Fibroblast of villous mesenchyme (primary cell): ENCODE results near the gene LST1. TPM values are rescaled to one million over a fixed set of nuclear protein-coding genes. Genes with fewer than 3 reads are reported as not detected.
A peak's percentile ranks its signal among the peaks of the same experiment; 100 is the strongest.

Experiments
- DNase-seq: peaks from one replicate; pipeline ENCODE4 v3.0.0-alpha.2; 2010; ENCODE audit warnings: low read depth
- H3K4me3 ChIP-seq: 2 replicates; pipeline ENCODE4 v1.5.1; 2011; ENCODE audit warnings: low read depth, mild to moderate bottlenecking, low read length
- total RNA-seq: library from RNA; depleted of rRNA; stranded (reverse); fragments of >200 nt; gene quantifications from 2 replicates; pipeline ENCODE4 v1.2.3, GENCODE V29; 2012
- TF ChIP-seq, protein P1 (sequence below): IDR thresholded peaks from 2 replicates; pipeline ENCODE4 v1.5.1; 2012; ENCODE audit warnings: low read depth, mild to moderate bottlenecking, low read length; ENCODE audit not compliant: insufficient read depth

The LST1 gene
- total RNA-seq, 1 donor: not detected

DNA sequence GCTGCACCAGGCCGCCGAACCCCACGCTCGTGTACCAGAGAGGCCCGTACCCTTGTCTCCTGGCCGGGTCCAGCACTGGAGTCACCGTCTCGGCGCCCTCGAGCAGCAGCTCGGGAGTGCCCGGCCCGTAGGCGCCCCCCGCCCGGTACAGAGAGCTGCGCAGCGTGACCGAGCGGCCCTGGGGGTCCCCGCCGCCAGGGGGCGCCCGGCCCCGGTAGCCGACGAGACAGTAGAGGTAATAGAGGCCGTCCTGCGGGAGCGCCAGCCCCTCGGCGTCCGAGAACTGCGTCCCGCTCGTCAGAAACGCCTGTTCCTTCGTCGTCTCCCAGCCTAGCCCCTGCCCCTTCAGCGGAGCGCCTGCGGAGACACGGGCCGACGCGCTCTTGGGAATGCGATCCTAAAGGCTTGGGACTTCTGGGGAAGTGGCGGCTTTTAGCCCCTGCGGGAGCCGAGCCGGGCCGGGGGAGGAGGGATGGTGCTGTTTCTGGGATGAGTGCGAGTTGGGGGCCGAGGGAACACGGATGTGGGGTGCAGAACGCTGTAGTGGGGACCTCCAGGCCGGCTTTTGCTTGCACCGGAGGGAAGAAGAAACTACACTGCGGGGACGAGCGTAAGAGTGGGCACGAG is 5.2 kb upstream of the LST1 start:
- peak; percentile 81 for DNase-seq

DNA sequence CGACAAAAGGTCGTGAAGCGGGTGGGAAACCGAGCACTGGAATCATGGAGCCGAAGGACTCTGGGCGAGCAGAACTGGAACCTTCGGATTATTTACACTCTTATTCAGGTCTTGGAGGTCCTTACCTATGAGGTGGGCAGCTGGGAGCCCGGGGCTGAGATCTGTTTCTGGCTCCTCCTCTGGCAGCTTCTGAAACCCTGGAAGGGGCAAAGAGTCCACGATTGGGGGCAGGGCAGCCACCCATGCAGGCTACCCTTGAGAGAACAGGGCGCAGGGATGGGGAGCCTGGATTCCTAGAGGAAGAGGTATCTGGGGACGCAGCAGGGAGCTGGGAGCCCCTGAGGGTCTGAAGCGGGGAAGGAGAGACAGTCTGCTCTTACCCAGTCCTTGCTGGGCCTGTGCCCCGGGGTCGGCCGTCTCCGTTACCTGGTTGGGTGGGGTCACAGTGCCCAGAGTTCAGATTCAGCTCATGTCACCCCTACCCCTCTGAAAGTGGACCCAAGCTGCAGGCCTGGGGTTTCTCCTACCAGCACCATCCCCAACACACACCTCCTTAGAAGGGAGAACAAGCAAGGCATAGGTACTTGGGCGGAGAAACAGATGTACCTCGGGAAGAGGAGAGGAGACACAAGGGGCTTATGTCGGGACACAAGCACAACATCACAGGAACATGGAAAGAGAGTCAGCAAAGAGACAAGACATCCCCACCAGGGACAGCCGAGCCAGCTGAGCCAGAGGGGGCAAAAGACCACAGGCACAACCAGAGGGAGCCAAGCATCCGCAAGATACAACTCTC is 4.4 kb upstream of the LST1 start:
- no peak for DNase-seq

More for the DNA sequence above, 5.2 kb upstream of the LST1 start:
- TF ChIP-seq, protein P1, sequence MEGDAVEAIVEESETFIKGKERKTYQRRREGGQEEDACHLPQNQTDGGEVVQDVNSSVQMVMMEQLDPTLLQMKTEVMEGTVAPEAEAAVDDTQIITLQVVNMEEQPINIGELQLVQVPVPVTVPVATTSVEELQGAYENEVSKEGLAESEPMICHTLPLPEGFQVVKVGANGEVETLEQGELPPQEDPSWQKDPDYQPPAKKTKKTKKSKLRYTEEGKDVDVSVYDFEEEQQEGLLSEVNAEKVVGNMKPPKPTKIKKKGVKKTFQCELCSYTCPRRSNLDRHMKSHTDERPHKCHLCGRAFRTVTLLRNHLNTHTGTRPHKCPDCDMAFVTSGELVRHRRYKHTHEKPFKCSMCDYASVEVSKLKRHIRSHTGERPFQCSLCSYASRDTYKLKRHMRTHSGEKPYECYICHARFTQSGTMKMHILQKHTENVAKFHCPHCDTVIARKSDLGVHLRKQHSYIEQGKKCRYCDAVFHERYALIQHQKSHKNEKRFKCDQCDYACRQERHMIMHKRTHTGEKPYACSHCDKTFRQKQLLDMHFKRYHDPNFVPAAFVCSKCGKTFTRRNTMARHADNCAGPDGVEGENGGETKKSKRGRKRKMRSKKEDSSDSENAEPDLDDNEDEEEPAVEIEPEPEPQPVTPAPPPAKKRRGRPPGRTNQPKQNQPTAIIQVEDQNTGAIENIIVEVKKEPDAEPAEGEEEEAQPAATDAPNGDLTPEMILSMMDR: peak; percentile 97
- H3K4me3 ChIP-seq: peak overlapping the region; percentile 88

DNA sequence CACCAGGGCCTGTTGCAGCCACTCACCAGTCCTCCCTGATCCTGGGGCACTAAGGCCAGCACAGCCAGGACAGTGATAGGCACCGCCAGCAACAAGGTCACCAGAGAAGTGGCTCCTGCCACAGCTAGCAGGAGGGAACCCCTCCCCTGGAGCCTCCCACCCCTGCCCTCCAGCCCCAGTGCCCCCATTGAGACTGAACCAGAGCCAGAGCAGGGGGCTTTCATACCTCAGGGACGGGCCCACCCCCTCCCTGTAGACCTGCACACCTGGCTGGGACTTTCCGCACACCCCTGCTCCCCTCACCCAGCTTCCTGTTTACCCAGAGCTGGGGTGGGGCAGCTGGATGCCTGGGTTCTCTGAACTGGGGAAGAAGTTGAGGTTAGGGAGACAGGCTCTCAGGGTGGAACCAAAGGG is 3.8 kb upstream of the LST1 start, which contains the start of gene LTB:
Gene LTB (minus strand): TSS at position 195 of the 414 bp plus-strand sequence. CDS start 7 bp downstream, at position 188.
- H3K4me3 ChIP-seq: peak within 1 kb of the TSS; percentile 88
- TF ChIP-seq, protein P1: no peak
- DNase-seq: no peak

More for the DNA sequence above, 4.4 kb upstream of the LST1 start:
- H3K4me3 ChIP-seq: peak overlapping the region; percentile 88
- TF ChIP-seq, protein P1: no peak

DNA sequence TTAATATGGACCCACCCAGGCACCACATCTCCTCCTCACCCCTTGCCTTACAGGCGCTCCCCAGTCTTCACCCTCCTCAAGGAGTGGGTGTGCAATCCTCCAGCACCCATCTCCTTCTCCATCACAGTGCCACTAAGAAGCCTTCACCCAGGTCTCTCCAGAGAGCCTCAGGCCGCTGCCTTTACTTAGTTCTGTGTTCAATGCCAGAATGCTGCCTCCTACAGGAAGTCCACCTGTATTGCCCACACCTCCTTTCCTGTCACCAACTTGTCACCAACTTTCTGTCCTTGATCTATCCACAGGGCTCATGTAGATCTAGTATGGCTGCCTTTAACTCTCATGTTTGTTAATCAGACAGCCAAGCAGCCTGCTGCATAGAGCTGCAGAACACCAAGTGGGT is 586 bp upstream of the LST1 start:
- TF ChIP-seq, protein P1: peak; percentile 37
- no peak for DNase-seq
- H3K4me3 ChIP-seq: no peak overlapping the region

DNA sequence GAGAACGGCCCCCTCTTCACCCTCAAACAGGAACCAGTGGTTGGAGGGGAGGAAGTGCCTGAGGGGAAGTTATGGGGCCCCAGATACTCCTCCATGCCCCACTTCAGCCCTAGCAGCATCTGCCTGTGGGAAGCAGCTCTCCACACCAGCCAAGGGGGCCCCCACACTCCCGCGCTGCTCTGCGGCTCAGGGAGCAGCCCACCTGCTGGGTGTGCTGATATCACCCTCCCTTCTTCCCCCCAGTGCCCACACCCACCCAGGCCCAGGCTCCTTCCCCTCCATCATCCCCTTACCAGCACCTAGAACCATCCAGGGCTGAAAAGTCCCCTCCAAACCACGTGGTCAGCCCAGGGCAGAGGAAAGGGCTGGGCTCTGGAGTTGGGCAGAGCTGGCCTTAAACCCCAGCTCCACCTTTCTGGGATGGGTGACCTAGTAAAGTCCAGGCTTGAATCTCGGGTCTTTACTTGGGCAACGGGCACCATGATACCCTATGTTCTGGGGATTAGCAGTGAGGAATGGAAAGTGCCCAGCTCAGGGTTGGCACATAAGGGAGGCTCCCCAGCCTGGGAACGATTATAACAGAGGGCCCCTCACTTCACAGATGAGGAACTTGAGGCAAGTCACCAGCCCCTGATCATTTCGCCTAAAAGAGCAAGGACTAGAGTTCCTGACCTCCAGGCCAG is 663 bp downstream of the LST1 start:
- DNase-seq: no peak
- TF ChIP-seq, protein P1: no peak

DNA sequence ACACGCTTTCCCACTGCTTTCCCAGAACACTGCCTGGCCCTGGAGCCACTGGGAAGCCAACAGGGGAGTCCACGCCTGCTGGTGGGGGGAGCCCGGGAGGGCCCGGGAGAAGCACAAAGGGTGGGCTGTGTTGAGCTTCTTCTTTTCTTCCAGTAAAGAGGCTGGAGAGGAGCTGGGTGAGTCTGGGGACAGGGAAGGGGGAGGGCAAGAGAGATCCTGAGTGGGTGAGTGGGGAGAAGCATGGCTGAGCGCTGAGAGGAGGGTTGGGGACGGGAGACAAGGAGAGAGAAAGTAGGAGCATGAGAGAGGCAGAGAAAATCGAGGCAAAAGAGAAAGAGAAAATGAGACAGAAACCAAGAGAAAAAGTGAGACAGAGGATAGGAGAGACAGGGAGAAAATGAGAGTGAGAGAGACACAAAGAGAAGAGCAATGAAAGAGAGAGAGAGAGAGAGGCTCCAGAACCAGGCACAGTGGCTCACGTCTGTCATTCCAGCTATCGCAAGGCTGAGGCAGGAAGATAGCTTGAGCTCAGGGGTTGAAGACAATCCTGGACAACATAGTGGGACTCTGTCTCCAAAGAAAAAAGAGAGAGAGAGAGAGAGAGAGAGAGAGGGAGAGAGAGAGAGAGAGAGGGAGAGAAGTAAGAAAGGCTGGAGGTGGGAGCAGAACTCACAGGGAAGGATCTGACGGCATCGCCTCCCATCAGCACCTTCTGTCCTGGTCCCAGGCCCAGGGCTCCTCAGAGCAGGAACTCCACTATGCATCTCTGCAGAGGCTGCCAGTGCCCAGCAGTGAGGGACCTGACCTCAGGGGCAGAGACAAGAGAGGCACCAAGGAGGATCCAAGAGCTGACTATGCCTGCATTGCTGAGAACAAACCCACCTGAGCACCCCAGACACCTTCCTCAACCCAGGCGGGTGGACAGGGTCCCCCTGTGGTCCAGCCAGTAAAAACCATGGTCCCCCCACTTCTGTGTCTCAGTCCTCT is 2.0 kb downstream of the LST1 start:
- H3K4me3 ChIP-seq: no peak overlapping the region
- no peak for DNase-seq
- TF ChIP-seq, protein P1: no peak

More for the DNA sequence above, 663 bp downstream of the LST1 start:
- no peak overlapping the region for H3K4me3 ChIP-seq
